Large intestine (tissue), 3 donors: Measurements from ENCODE around the gene LMNTD2. TPM values are rescaled to one million over a fixed set of nuclear protein-coding genes. Genes with fewer than 3 reads are reported as not detected.

Source experiments
- DNase-seq, 2 donors: peaks; one replicate each; pipeline versions ENCODE4 v3.0.0 to v3.0.0-alpha.2; 2013
- H3K27ac ChIP-seq: one replicate; pipeline ENCODE4 v1.5.1; 2013; ENCODE audit warnings: low read length
- H3K27me3 ChIP-seq: 2 replicates; pipeline ENCODE4 v1.6.1; 2013; ENCODE audit warnings: low read length; ENCODE audit not compliant: control insufficient read depth, insufficient read depth
- H3K36me3 ChIP-seq: 2 replicates; pipeline ENCODE4 v1.6.1; 2013; ENCODE audit warnings: low read length; ENCODE audit not compliant: control insufficient read depth, insufficient read depth
- H3K4me1 ChIP-seq: one replicate; pipeline ENCODE4 v1.6.1; 2013; ENCODE audit warnings: low read length; ENCODE audit not compliant: control insufficient read depth, insufficient read depth
- H3K4me3 ChIP-seq: one replicate; pipeline ENCODE4 v1.5.1; 2013; ENCODE audit warnings: low read length
- H3K9me3 ChIP-seq: one replicate; pipeline ENCODE4 v1.6.1; 2013; ENCODE audit warnings: mild to moderate bottlenecking, low read depth, low read length, moderate library complexity; ENCODE audit not compliant: control insufficient read depth
- WGBS: methylation state at CpG from one replicate; pipeline ENCODE4 v1.1.5; 2013; ENCODE audit warnings: low lambda C conversion rate; ENCODE audit not compliant: insufficient coverage; 5-methylcytosine and 5-hydroxymethylcytosine counted together
- polyA plus RNA-seq: library from polyadenylated mRNA; unstranded; fragments of 120-200 nt; gene quantifications from one replicate; pipeline ENCODE4 v1.2.1, GENCODE V29; 2013

LMNTD2 gene
- polyA plus RNA-seq, 1 donor, result 4.6 TPM

DNA sequence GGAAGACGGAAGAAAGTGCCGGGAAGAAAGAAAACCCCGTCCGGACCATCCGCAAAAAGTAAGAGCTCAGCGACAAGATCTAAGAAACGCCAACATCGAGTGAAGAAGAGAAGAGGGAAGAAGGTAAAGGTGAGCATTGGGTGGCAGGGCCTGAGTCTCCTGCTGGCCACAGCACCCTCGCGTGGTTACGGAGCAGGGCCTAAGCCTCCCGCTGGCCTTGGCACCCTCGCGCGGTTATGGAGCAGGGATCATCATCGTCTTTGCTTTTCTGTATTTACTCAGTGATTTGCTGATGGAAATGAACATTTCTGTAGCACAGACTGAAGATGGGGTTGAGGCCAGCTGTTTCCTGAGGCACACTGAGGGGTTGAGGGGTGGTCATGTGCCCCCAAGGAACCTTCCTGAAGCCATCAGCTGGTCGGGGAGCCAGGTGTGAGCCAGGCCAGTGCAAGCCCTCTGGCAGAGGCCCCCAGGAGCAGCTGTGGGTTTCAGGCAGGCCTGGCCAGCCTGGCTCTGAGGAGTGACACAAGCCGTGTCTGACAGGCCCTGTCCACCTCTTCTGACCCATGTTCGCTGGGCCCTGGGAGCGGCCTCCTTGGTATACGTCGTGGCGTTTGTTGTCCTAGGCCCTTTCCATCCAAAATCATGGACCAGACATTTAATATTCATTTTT is 41.2 kb upstream of the LMNTD2 start:
- 100% methylated on average over 1 of the region's 23 CpGs for WGBS
- H3K27ac ChIP-seq, result no peak overlapping the region
- no peaks in the 10 kb centered on the region for H3K27me3 ChIP-seq
- H3K4me3 ChIP-seq, result no peak overlapping the region
- DNase-seq, result no peak
- H3K4me1 ChIP-seq, result no peaks in the 10 kb centered on the region
- H3K36me3 ChIP-seq, result peaks cover 88% of the 10 kb centered on the region
- no peaks in the 10 kb centered on the region for H3K9me3 ChIP-seq

GRCh38 chr11:598005-598680 is 37.6 kb upstream of the LMNTD2 start:
- Histone ChIP-seq H3K4me1 (no peaks in the 10 kb centered on the region), H3K36me3 (peaks cover 86% of the 10 kb centered on the region), H3K27ac (no peak overlapping the region), H3K27me3 (no peaks in the 10 kb centered on the region), H3K4me3 (no peak overlapping the region), H3K9me3 (no peaks in the 10 kb centered on the region)
- no peak for DNase-seq
- WGBS, result no CpG with 5 or more reads among the region's 30 CpGs

- no peaks in the 10 kb centered on the region for H3K27me3 ChIP-seq
- no CpG with 5 or more reads among the region's 29 CpGs for WGBS
- H3K27ac ChIP-seq, result no peak overlapping the region
- H3K4me3 ChIP-seq, result no peak overlapping the region
- peaks cover 89% of the 10 kb centered on the region for H3K36me3 ChIP-seq
- H3K4me1 ChIP-seq, result no peaks in the 10 kb centered on the region
- DNase-seq, result no peak
- H3K9me3 ChIP-seq, result no peaks in the 10 kb centered on the region
Measured at GRCh38 chr11:597166-597725, 36.7 kb upstream of the LMNTD2 start.

DNA sequence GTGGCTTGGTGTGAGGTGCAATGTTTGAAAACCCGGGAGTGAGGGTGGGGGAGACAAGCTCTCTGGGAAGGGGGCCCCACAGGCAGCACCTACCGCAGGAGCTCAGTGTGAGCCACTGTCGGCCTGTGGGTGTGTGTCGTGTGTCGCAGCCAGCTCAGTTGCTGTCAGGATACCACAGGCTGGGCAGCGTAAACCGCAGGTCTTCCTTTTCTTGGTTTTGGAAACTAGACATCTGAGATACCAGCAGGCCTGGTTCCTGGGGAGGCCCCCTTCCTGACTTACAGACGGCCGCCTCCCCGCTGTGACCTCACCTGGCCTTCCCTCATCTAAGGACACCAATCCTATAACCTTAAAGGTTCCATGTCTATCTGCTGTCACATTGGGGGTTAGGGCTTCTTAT is 35.8 kb upstream of the LMNTD2 start:
- WGBS, result no CpG with 5 or more reads among the region's 10 CpGs
- no peaks in the 10 kb centered on the region for H3K27me3 ChIP-seq
- H3K27ac ChIP-seq, result no peak overlapping the region
- no peaks in the 10 kb centered on the region for H3K4me1 ChIP-seq
- no peaks in the 10 kb centered on the region for H3K9me3 ChIP-seq
- no peak for DNase-seq
- H3K36me3 ChIP-seq, result peaks cover 86% of the 10 kb centered on the region
- no peak overlapping the region for H3K4me3 ChIP-seq

GRCh38 chr11:595400-595799 is 34.9 kb upstream of the LMNTD2 start:
- H3K27me3 ChIP-seq, result no peaks in the 10 kb centered on the region
- WGBS, result no CpG with 5 or more reads among the region's 10 CpGs
- no peaks in the 10 kb centered on the region for H3K4me1 ChIP-seq
- no peak overlapping the region for H3K27ac ChIP-seq
- no peaks in the 10 kb centered on the region for H3K9me3 ChIP-seq
- no peak for DNase-seq
- no peak overlapping the region for H3K4me3 ChIP-seq
- peaks cover 88% of the 10 kb centered on the region for H3K36me3 ChIP-seq

DNA sequence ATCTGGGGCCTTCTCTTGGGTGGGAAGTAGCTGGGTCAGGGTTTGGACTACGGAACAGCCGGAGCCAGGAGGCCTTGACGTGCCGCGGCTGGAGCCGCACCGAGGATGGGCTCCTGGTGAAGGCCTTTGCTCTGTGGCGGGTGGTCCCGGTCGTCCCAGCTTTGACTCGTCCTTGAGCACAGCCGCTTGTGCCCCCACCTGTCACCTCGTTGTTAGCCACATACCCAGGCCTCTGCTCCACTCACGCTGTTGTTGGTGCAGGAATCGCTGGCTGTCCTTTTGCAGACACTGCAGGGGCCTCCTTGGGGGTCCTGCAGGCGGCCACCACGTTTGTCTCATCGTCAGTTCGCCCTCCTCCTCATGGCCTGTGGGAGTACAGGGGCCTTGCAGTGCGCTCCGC is 32.8 kb upstream of the LMNTD2 start:
- Histone ChIP-seq H3K4me3 (no peak overlapping the region), H3K9me3 (no peaks in the 10 kb centered on the region), H3K36me3 (peaks cover 91% of the 10 kb centered on the region), H3K4me1 (peaks cover 3% of the 10 kb centered on the region), H3K27me3 (no peaks in the 10 kb centered on the region), H3K27ac (no peak overlapping the region)
- DNase-seq, result no peak
- no CpG with 5 or more reads among the region's 21 CpGs for whole genome bisulfite sequencing

GRCh38 chr11:592918-593317 is 32.4 kb upstream of the LMNTD2 start:
- H3K4me1 ChIP-seq, result peaks cover 6% of the 10 kb centered on the region
- no peaks in the 10 kb centered on the region for H3K9me3 ChIP-seq
- no peak overlapping the region for H3K4me3 ChIP-seq
- no peak for DNase-seq
- H3K27ac ChIP-seq, result no peak overlapping the region
- H3K36me3 ChIP-seq, result peaks cover 91% of the 10 kb centered on the region
- no CpG with 5 or more reads among the region's 10 CpGs for WGBS
- no peaks in the 10 kb centered on the region for H3K27me3 ChIP-seq

- DNase-seq, result no peak
- Histone ChIP-seq H3K27me3 (no peaks in the 10 kb centered on the region), H3K4me1 (peaks cover 11% of the 10 kb centered on the region), H3K36me3 (peaks cover 91% of the 10 kb centered on the region), H3K27ac (no peak overlapping the region), H3K4me3 (no peak overlapping the region), H3K9me3 (no peaks in the 10 kb centered on the region)
- no CpG with 5 or more reads among the region's 22 CpGs for WGBS
Measured at GRCh38 chr11:592501-592900, 32.0 kb upstream of the LMNTD2 start.

- Histone ChIP-seq H3K9me3 (no peaks in the 10 kb centered on the region), H3K27ac (no peak overlapping the region), H3K36me3 (peaks cover 91% of the 10 kb centered on the region), H3K27me3 (no peaks in the 10 kb centered on the region), H3K4me1 (peaks cover 26% of the 10 kb centered on the region), H3K4me3 (no peak overlapping the region)
- DNase-seq, result no peak
- no CpG with 5 or more reads among the region's 11 CpGs for WGBS
Measured at GRCh38 chr11:590997-591396, 30.5 kb upstream of the LMNTD2 start.

- DNase-seq, result no peak
- Histone ChIP-seq H3K4me1 (peaks cover 26% of the 10 kb centered on the region), H3K9me3 (no peaks in the 10 kb centered on the region), H3K36me3 (peaks cover 79% of the 10 kb centered on the region), H3K27me3 (no peaks in the 10 kb centered on the region), H3K27ac (no peak overlapping the region), H3K4me3 (no peak overlapping the region)
- 100% methylated on average over 3 of the region's 26 CpGs for WGBS
Measured at GRCh38 chr11:589798-590197, 29.3 kb upstream of the LMNTD2 start.
